COLO668 (cell line): ENCODE measurements around the gene ADAMTSL3.

ENCODE experiments used
- DNase-seq: peaks from one replicate; lab custom pipeline; 2025; ENCODE audit not compliant: unreplicated experiment; lab: John Stamatoyannopoulos, UW

ADAMTSL3 gene

DNA sequence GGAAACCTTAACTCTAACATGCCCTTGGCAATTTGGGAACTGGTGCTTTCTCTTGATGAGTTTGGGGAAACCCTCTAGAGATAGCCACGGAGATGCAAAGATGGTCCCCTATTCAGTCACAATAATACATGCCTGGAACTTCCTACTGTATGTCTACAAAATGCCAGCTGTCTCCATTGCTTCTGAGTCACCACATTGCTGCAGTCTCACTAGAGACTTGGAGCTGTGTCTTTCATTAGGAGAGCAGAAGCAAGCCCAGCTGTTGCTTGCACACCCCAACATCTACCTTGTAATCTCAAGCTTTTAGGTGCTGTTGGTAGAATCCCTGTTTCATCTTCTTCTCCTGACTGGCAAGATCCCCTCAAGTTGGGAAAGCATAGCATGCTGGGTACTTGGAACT is 261.0 kb downstream of the ADAMTSL3 start:
- no peak for DNase-seq

DNA sequence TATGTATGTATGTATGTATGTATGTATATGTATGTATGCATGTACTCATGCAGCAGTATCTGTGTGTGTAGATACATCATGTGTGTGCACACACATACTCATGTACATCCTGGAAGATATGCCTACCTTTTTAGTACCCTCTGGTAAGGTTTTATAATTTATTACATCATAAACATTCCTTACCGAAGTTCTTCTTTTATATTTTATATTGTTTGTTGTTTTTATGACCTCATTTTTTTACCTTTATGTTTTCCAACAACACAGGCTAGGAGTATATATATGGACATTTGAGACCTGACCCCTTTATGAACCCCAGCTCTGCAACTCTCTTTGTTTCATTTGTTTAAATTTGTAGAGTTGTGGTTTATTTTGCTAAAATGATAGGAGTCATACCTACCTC is 263.5 kb downstream of the ADAMTSL3 start:
- DNase-seq = no peak

DNA sequence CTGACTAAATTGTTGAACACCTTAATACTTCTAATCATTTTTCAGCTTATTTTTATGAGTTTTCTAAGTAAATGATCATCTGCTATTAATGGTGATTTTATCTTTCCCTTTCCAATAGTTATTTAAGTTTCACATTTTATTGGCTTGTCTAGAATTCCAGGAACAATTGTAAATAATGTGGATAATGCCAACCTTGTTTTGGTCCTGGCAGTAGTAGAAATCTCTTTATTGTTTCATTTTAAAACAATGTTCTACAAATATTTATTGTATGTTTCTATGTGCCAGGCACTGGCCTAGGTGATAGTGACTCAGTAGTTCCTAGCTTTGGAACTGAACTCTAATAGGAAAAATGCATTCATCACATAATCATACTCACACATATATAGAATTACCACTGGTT is 264.1 kb downstream of the ADAMTSL3 start:
- DNase-seq = no peak

DNA sequence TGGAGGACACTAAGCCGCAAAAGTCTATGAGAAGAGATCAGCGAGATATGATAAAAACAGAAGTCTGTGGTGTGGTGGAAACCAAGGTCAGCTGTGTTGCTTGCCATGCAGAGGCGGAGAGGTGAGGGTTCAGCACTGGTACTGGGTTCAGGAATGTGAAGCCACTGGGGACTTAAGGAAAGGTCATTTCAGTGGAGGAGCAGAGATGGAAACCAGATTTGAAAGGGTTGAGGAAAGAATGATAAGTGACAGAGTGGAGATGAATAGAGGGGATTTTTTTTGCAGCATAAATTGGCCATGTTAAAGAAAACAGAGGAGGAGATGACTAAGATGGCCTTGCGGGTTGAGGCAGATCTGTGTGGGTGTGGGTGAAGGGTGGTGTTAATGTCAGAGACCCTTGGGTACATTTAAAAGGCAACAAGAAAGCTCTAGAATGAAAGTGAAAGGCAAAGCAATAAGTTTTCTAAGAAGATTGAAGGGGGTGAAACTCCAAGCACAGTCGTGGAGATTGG is 265.5 kb downstream of the ADAMTSL3 start:
- no peak for DNase-seq

DNA sequence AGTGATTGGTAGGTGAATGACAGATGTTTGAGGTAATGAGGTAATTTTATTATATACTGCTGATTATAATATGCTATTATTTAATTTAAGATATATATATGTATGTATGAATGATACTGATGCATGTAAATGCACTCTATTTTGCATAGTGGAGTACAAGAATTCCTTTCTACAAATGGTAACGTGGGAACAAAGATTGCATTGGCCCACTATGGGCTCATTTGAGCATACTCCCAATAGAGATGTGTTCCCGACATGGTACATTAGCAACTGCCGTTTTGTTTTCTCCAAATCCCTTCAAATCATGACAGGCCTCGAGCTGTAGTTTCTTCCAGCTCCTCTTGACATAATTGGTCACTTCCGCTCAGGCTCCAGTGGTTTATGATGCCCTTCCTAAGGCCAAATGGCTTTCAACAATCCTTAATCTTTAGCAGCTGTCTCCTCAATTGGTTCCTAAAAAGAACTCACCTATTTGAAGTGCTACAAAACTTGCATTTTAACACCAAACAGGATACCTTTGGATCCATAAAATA is 266.1 kb downstream of the ADAMTSL3 start:
- no peak for DNase-seq

DNA sequence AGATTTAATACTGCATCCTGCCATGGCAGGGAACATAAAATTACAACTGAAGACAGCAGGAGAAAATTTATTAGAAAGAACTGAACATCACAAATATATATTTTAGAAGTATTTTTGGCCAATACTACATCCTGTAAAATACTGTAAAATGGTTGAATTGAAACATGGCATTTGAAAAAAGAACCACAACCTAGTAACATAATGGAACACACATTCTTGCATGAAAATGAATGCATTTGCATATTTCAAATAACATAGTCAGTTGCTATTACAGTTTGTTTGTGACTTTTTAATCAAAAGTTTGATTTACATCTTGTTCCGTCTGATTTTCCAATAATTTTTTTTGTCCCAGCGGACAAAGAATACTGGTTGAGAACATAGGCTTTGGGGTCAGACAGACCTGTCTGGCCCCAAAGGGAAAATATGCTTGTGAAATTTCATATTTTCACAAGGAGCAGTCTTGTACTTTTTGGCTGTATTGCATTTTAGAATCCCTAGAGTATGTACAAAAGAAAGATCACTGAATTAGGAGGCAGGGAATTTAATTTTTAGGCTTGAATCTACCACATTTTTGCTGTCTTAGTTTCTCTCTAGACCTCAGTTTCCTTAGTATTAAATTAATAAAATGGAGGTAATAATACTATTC is 268.8 kb downstream of the ADAMTSL3 start:
- no peak for DNase-seq

DNA sequence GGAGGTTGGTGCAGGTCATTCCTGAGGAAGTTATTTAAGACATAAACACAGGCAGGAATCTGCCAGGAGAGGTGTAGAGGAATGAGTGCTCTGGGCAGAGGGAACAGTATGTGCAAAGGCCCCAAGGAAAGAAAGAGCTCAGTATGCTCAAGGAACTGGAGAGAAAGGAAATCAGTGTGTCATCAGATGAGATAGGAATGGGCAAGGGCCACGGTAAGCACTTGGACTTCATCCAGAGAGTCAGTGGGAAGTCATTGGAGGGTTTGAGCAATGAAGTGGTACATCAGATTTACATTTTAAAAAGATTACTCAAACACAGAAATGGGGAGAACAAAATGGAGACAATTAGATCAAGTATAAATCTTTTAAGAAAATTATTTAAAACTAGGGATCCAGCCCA is 272.2 kb downstream of the ADAMTSL3 start:
- DNase-seq = no peak

DNA sequence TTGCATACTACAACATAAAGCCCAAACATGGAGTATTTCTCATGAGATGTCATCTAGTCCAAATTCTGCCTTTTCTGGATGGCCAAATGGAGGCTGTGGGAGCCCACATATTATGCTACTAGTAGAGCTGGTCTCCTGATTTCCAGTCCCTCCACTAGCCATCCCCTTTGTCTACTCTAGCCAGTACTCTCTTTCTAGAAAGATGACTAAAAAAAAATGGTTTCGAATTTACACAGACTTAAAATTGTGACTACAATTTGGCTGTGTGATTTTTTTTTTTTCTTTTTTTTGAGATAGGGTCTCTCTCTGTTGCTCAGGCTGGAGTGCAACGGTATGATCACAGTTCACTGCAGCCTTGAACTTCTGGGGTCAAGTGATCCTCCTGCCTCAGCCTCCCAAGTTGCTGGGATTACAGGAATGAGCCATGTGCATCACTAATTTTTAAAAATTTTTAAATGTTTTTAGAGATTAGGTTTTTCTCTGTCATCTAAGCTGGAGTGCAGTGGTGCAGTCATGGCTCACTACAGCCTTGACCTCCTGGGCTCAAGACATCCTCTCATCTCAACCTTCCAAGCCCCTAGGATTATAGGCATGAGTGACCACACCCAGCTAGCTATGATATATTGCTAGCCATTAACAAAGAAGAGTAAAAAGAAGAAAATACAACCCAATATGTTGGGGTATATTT is 273.9 kb downstream of the ADAMTSL3 start:
- no peak for DNase-seq

DNA sequence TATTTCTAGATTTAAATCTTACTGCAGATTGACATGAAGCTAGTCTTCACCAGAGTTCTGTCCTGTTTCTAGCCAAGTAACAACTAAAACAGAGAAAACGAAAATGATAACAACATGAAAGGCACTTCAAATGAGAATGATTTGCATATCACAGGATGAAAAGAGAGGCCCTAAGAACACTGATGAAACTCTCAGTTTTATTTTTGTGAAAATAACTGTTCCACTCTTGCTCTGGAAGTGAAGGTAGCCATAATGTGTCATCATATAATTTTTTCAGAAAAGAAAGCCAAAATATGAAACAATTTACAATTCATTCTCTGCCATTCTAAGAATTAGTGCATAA is 274.4 kb downstream of the ADAMTSL3 start:
- DNase-seq = no peak

DNA sequence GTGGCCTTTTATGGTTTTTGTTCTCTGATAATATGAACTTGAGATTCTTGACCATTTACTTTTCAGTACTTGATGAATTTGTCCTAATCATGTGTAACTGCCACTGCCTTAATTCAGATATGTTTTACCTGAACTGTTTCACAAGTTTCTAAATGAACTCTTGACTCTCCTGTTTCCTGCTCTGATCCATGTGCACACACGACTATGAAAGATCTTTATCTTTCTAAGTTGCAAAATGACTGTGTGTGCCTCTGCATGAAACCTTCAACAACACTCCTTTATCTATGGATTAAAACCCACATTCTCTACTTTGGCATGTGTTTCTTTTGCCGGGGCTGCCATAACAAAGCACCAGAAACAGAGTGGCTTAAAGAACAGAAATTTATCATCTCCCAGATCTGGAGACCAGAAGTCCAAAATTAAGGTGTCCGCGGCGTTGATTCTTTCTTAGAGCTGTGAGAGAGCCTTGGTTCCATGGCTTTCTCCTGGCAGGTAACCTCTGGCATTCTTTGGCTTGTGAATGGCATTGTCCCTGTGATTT is 275.0 kb downstream of the ADAMTSL3 start:
- DNase-seq = no peak

DNA sequence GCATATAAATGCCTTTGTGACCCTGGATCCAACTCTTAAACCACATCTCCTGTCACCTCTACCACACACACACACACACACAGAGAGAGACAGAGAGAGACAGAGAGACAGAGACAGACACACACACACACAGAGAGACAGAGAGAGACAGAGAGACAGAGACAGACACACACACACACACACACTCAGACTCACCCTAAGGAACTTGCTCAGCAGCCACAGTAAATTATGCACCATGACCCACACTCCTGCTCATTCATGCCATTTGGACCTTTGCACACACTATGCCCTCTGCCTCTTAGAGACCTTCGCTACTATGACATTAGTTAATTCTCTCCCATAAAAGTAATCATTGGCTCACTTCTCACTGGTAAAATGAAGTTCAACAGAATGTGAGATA is 275.7 kb downstream of the ADAMTSL3 start:
- DNase-seq = no peak

DNA sequence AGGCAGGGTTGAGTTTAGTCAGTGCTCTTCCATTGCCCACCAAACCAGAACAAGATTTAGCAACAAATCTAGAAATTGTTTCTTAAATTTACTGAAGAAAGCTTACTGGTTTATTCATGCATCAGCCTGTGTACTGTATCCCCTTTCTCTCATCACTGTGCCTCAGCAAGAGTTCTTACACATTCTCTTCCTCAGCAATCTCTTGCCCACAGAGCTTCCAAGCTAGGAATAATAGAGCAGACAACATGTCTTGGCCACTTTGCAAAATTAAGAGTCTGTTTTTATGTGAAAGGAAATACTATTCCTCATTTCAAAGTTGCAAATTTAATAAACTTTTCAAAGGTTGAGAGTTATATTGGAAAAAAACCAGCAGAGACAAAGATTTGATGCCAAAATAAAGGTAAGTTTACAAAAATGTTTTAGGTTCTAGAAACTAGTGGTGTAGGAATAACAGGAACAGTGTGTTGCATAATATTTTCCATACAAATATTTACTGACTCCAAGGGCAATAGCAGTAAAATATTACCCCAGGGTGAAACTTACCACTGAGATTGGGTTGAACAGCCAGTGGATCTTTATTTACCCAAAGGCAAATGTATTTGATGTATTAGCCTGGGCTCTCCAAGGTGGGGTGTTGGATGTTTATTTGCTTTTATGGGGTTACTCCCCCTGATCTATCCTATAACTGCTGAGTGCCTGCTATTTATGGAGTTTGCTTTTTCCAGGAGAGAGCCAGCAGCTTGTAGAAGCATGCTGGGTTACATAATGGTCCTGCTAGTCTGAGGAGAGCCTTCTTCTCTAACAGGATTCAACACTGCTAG is 276.7 kb downstream of the ADAMTSL3 start:
- no peak for DNase-seq

DNA sequence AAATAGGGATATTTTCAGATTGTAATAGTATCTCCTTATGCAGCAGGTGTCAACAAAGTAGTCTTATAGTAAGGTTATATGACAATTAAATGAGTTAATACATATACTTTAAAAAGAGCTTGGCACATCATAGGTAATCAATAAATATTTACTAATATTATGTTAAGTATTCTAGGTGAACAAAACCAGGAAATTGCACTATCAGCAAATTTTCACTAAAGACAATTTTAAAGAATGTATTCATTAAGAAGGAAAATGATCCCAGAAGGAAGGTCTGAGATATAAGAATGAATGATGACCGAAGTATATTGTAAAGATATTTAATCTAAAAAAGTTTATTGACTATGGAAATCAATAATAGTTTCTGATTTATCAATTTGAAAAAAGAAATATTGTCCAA is 281.9 kb downstream of the ADAMTSL3 start:
- DNase-seq = no peak

DNA sequence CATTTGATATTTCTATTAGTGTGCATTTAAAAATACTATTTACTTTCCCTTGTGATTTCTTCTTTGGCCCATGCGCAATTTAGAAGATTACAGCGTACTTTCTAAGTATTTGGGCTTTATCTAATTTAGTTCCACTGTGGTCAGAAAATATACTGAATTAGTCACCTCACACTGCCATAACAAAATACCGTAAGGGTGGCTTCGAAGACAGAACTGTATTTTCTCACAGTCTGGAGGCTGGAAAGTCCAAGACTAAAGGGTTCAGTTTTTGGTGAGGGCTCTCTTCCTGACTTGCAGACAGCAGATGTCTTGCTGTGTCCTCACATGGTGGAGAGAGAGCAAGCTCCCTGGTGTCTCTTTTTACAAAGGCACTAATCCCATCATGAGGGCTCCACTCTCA is 286.2 kb downstream of the ADAMTSL3 start:
- no peak for DNase-seq

DNA sequence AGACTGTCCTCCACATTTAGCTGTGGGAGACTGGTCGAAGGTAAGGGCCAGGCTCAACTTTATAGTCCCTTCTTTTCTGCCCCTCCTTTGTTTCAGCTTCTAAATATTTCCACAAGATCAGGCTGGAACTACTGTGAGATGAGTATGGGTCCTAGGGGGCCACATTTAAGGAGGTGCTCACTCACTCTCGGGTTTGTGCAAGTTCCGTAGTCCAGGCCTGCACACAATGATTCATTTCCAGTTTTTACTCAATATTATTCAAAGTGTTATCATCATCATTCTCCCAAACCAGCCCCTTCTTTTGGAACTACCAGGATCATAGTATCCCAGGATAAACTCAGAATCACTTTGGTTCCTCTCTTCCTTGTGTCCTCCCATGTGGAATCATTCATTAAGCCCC is 289.1 kb downstream of the ADAMTSL3 start:
- no peak for DNase-seq

DNA sequence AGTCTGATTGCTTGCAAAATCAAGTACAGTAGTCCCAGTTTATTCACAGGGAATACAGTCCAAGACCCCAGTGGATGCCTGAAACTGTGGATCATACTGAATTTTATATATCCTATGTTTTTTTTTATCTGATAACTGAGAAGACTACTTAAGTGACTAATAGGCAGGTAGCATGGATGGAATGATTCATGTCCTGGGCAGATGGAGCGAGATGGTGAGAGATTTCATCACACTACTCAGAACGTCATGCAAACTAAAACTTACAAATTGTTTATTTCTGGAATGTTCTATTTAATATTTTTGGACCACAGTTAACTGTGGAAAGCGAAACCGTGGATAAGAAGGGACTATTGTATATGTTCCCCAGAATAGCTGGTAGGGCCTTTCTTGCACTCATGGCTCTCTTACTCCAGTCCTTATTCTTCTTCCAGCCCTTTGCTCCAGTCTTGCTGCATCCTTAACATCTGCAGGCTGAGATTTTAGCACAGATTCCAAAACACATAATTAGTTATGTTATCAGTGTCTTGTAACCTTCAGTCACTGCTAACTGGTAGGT is 290.0 kb downstream of the ADAMTSL3 start:
- DNase-seq = no peak

DNA sequence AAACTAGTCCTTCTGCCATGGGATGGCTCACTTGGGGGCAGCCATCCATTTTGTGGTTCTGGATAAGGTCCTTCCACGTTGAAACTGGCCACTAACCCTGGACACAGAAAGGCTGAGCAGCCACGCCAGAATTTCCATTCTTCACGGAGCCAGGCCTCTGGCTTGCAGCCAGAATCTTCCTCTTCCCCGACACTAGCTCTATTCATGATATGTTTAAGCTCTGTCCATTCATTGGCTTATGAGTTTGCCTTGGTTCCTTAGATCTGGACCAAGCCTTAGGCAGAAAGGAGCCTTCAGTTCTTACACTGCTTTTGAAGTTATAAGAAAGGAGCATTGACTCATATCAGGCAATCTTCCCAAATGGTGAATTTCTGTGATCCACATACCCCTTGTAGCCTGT is 293.2 kb downstream of the ADAMTSL3 start:
- DNase-seq = no peak

DNA sequence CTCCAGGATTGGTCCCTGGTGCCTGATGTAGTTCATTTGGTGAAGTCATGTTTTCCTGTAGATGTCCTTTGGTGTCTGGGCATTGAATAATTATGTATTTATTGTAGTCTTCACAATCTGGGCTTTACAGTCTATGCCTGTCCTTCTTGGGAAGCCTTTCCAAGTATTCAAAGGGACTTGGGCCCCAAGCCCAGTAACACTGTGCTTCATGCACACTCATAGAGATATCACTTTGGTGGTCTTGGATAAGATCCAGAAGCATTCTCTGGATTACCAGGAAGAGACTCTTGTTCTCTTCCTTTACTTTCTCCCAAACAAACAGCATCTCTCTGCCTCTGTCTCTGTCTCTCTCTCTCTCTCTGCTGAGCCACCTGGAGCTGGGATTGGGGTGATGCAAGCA is 300.6 kb downstream of the ADAMTSL3 start:
- DNase-seq = no peak

DNA sequence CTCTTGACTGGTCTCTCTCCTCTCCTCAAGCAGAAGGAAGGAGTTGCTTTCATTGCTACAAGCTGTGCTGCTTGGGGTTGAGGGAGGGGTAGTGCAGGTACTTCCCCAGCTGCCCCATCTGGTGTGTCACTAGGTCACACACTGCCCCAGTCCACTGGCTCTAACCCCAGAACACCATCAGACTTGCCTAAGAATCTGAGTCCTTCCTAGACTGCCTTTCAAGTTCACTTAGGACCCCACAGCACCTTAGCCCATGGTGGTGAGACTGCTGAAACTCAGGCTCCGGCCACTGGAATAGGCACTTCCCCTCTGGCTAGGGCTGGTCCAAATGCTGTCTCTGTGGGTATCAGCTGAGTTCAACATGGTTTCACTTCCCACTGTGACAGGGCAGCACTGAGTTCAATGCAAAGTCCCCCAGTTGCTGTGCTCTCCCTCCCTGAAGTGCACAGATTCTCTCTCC is 301.9 kb downstream of the ADAMTSL3 start:
- no peak for DNase-seq

DNA sequence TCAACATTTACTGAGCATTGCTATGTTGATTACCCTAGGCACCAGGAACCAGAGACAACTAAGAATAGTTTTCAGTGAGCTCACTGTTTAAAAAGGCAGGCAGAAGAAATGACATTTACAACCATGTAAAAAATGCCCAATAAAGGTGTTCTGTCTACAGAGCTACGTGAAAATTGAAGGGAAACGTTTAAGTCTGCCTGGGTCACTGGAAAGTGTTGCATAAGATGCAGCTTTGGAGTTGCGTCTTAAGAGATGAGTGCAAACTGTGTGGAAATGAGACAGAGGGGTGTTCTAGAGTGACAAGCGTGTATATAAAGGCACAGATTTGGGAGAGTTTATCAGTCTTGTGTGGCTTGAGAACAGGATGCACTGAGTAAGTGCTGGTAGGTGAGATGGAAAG is 303.0 kb downstream of the ADAMTSL3 start:
- no peak for DNase-seq

DNA sequence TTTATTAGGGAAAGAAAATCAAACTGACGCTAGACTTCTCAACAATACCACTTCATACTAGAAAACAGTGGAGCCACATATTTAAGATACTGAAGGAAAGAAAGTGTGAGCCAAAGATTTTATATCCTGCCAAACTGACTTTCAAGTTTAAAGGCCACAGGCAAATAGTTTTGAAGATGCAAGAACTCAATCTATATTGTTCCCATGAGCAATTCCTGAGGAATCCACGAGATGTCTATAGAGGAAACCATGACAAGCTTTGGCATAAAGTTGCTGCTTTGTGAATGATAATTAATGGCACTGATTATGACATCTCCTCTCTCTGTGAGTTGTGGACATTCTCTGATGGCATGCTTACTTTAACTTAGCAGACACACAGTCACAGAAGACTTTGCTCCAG is 305.6 kb downstream of the ADAMTSL3 start:
- no peak for DNase-seq
